Measurements from ENCODE around the gene PLEK.

Gene PLEK

GRCh38 chr2:68411397-68412126 is 46.5 kb downstream of the PLEK start:
- DNase-seq (ENCODE audit: low read depth) = no peak
- TF ChIP-seq CTCF (IDR thresholded peaks at IDR 0.05; ENCODE audit: low read depth, low read length, missing control alignments) = no peak
- in situ Hi-C loops (cut with HindIII; ENCODE audit: low sequenced_read_pairs) = no loop called here
- H3K4me3 ChIP-seq (ENCODE audit: low read depth, low read length) = no peak overlapping the region

GRCh38 chr2:68412127-68412819 is 47.2 kb downstream of the PLEK start:
- DNase-seq (ENCODE audit: low read depth) = no peak
- H3K4me3 ChIP-seq (ENCODE audit: low read depth, low read length) = no peak overlapping the region
- no peak for TF ChIP-seq CTCF (IDR thresholded peaks at IDR 0.05; ENCODE audit: low read depth, low read length, missing control alignments)
- in situ Hi-C loops (cut with HindIII; ENCODE audit: low sequenced_read_pairs) = no loop called here

- in situ Hi-C loops (cut with HindIII; ENCODE audit: low sequenced_read_pairs) = no loop called here
- no peak for DNase-seq (ENCODE audit: low read depth)
- no peak for TF ChIP-seq CTCF (IDR thresholded peaks at IDR 0.05; ENCODE audit: low read depth, low read length, missing control alignments)
- H3K4me3 ChIP-seq (ENCODE audit: low read depth, low read length) = no peak overlapping the region
These were observed 48.4 kb downstream of the PLEK start for GRCh38 chr2:68413466-68413865.

GRCh38 chr2:68414452-68414851 is 49.4 kb downstream of the PLEK start:
- DNase-seq (ENCODE audit: low read depth) = no peak
- no peak for TF ChIP-seq CTCF (IDR thresholded peaks at IDR 0.05; ENCODE audit: low read depth, low read length, missing control alignments)
- in situ Hi-C loops (cut with HindIII; ENCODE audit: low sequenced_read_pairs) = no loop called here
- H3K4me3 ChIP-seq (ENCODE audit: low read depth, low read length) = no peak overlapping the region

GRCh38 chr2:68414876-68415275 is 49.8 kb downstream of the PLEK start:
- no peak for TF ChIP-seq CTCF (IDR thresholded peaks at IDR 0.05; ENCODE audit: low read depth, low read length, missing control alignments)

GRCh38 chr2:68415521-68415920 is 50.4 kb downstream of the PLEK start:
- TF ChIP-seq CTCF (IDR thresholded peaks at IDR 0.05; ENCODE audit: low read depth, low read length, missing control alignments) = no peak
- no peak overlapping the region for H3K4me3 ChIP-seq (ENCODE audit: low read depth, low read length)
- DNase-seq (ENCODE audit: low read depth) = no peak
- in situ Hi-C loops (cut with HindIII; ENCODE audit: low sequenced_read_pairs) = no loop called here

More at GRCh38 chr2:68414876-68415275, 49.8 kb downstream of the PLEK start:
- H3K4me3 ChIP-seq (ENCODE audit: low read depth, low read length) = no peak overlapping the region
- DNase-seq (ENCODE audit: low read depth) = no peak
- in situ Hi-C loops (cut with HindIII; ENCODE audit: low sequenced_read_pairs) = no loop called here
